SK-N-DZ (cell line): ENCODE results near the gene TCHH.
A peak's percentile ranks its signal among the peaks of the same experiment; 100 is the strongest.
"Not testable (repeated sequence)": the region's sequence is repeated elsewhere in the genome, so short reads cannot be mapped to it uniquely, and the experiment has no call there.

Experiments used
- DNase-seq: peaks from one replicate; pipeline ENCODE4 v3.0.0-alpha.2; 2015; ENCODE audit warnings: low spot score

TCHH gene

GRCh38 chr1:152112885-152113432, 2.3 kb downstream of the TCHH start:
- no peak for DNase-seq

GRCh38 chr1:152112101-152112884, 3.0 kb downstream of the TCHH start:
- DNase-seq = peak; percentile 32

- DNase-seq = peak; percentile 76
These were observed 3.7 kb downstream of the TCHH start for GRCh38 chr1:152111515-152111968.

GRCh38 chr1:152110860-152111514, 4.3 kb downstream of the TCHH start:
- peak; percentile 62 for DNase-seq

GRCh38 chr1:152110365-152110859, 4.8 kb downstream of the TCHH start:
- DNase-seq = peak; percentile 69

GRCh38 chr1:152109998-152110294, 5.3 kb downstream of the TCHH start:
- peak; percentile 13 for DNase-seq

- DNase-seq = peak; percentile 4
These were observed 5.8 kb downstream of the TCHH start for GRCh38 chr1:152109231-152109997.

- DNase-seq = no peak
These were observed 6.4 kb downstream of the TCHH start for GRCh38 chr1:152108882-152109222.

- no peak for DNase-seq
These were observed 7.0 kb downstream of the TCHH start for GRCh38 chr1:152107984-152108881.

- no peak for DNase-seq
These were observed 7.9 kb downstream of the TCHH start for GRCh38 chr1:152107031-152107983.

- no peak for DNase-seq
These were observed 10.4 kb downstream of the TCHH start for GRCh38 chr1:152104854-152105253.

- no peak for DNase-seq
These were observed 18.3 kb downstream of the TCHH start for GRCh38 chr1:152096931-152097330.

- DNase-seq = no peak
These were observed 26.1 kb downstream of the TCHH start, which contains the start of gene TCHHL1 for GRCh38 chr1:152089014-152089674. Gene TCHHL1 (minus strand): TSS chr1:152089064. CDS start chr1:152088143, 921 bp downstream.

GRCh38 chr1:152086760-152087159, 28.5 kb downstream of the TCHH start:
- no peak for DNase-seq

- DNase-seq = no peak
These were observed 30.4 kb downstream of the TCHH start for GRCh38 chr1:152084853-152085252.

- DNase-seq = not testable (repeated sequence)
These were observed 34.2 kb downstream of the TCHH start for GRCh38 chr1:152081026-152081425.

- not testable (repeated sequence) for DNase-seq
These were observed 34.8 kb downstream of the TCHH start for GRCh38 chr1:152080494-152080893.

- DNase-seq = no peak
These were observed 36.3 kb downstream of the TCHH start for GRCh38 chr1:152078831-152079441.

- DNase-seq = no peak
These were observed 42.9 kb downstream of the TCHH start for GRCh38 chr1:152072311-152072710.
